Natural killer cell (primary cell): ENCODE measurements around the gene C1orf226. TPM values are rescaled to one million over a fixed set of nuclear protein-coding genes. Genes with fewer than 3 reads are reported as not detected.
A peak's percentile ranks its signal among the peaks of the same experiment; 100 is the strongest.

ENCODE experiments used
- ATAC-seq, 3 donors: fragments of 150-1000 bp in 2 of 3; fragments of 200-7000 bp in 1 of 3; cut with Tn5 transposase; 1 replicate in 1 of 3; 2 replicates in 2 of 3; pipeline ENCODE4 v1.10.0; 2021; ENCODE audit warnings: mild to moderate bottlenecking in 2 of 3, moderate library complexity in 2 of 3
- DNase-seq, 2 donors: peaks; one replicate each; pipeline versions ENCODE4 v3.0.0 to v3.0.0-alpha.2; 2013 to 2021; ENCODE audit warnings: mixed read lengths in 1 of 2
- H3K27ac ChIP-seq: one replicate; pipeline ENCODE4 v1.5.1; 2013; ENCODE audit warnings: mild to moderate bottlenecking, low read length
- H3K27me3 ChIP-seq: one replicate; pipeline ENCODE4 v1.6.1; 2013; ENCODE audit warnings: low read length; ENCODE audit not compliant: control insufficient read depth, insufficient read depth
- H3K36me3 ChIP-seq: one replicate; pipeline ENCODE4 v1.6.1; 2013; ENCODE audit warnings: low read length; ENCODE audit not compliant: control insufficient read depth, insufficient read depth
- H3K4me1 ChIP-seq: one replicate; pipeline ENCODE4 v1.6.1; 2013; ENCODE audit warnings: low read length; ENCODE audit not compliant: control insufficient read depth, insufficient read depth
- H3K4me3 ChIP-seq: one replicate; pipeline ENCODE4 v1.5.1; 2013; ENCODE audit warnings: low read length
- H3K9me3 ChIP-seq: one replicate; pipeline ENCODE4 v1.6.1; 2013; ENCODE audit warnings: low read length; ENCODE audit not compliant: control insufficient read depth, insufficient read depth
- H3K27ac Mint-ChIP-seq, 2 donors: one replicate each; pipeline ENCODE4 v1.8.0; 2022; ENCODE audit warnings: mild to moderate bottlenecking in 2 of 2, mixed read lengths in 2 of 2, moderate library complexity in 1 of 2
- H3K27me3 Mint-ChIP-seq, 2 donors: one replicate each; pipeline ENCODE4 v1.8.0; 2022; ENCODE audit warnings: low read depth in 2 of 2, mixed read lengths in 2 of 2
- H3K36me3 Mint-ChIP-seq: one replicate; pipeline ENCODE4 v1.8.0; 2022; ENCODE audit warnings: mixed read lengths
- H3K4me1 Mint-ChIP-seq, 2 donors: one replicate each; pipeline ENCODE4 v1.8.0; 2022; ENCODE audit warnings: mixed read lengths in 2 of 2
- H3K4me3 Mint-ChIP-seq: one replicate; pipeline ENCODE4 v1.8.0; 2022; ENCODE audit warnings: mild to moderate bottlenecking, moderate library complexity, mixed read lengths
- H3K9me3 Mint-ChIP-seq, 2 donors: one replicate each; pipeline ENCODE4 v1.8.0; 2022; ENCODE audit warnings: mixed read lengths in 2 of 2
- CTCF ChIP-seq: fragments of 200-600 bp; IDR thresholded peaks from one replicate; pipeline ENCODE4 v1.8.0; 2022; ENCODE audit warnings: antibody characterized with exemption
- WGBS: methylation state at CpG from one replicate; pipeline ENCODE4 v1.1.7; 2013; ENCODE audit warnings: missing lambda C conversion rate; ENCODE audit not compliant: insufficient coverage; 5-methylcytosine and 5-hydroxymethylcytosine counted together
- intact Hi-C: fragments of 100-400 bp; cut with micrococcal nuclease; formaldehyde crosslinking; loops from one replicate; pipeline ENCODE4 v1.14.2; 2022
- total RNA-seq, 4 donors: library from RNA; stranded (reverse); fragments of 120-200 nt in 1 of 4; gene quantifications; one replicate each; pipeline versions ENCODE4 v1.2.3 to v1.2.4, GENCODE V29; 2013 to 2022

Gene C1orf226
- total RNA-seq, 3 donors from 2014 or later (not counting 1 experiment from before 2014, with no cell fraction given): 0.09 to 0.34 (median 0.13) TPM

- TF ChIP-seq CTCF: no peak
- H3K9me3 Mint-ChIP-seq: no peaks in the 10 kb centered on the region
- Histone ChIP-seq H3K4me3 (no peak overlapping the region), H3K27ac (no peak overlapping the region), H3K36me3 (no peaks in the 10 kb centered on the region), H3K4me1 (no peaks in the 10 kb centered on the region), H3K27me3 (no peaks in the 10 kb centered on the region), H3K9me3 (no peaks in the 10 kb centered on the region)
- H3K4me3 Mint-ChIP-seq: no peak overlapping the region
- no peak for ATAC-seq
- no peaks in the 10 kb centered on the region for H3K36me3 Mint-ChIP-seq
- DNase-seq: no peak
- H3K27ac Mint-ChIP-seq: no peak overlapping the region
- intact Hi-C loops: no loop called here
- WGBS: 49% methylated on average over 4 of the region's 4 CpGs
- H3K27me3 Mint-ChIP-seq: no peaks in the 10 kb centered on the region
- H3K4me1 Mint-ChIP-seq: no peaks in the 10 kb centered on the region
These were observed 15.4 kb upstream of the C1orf226 start for GRCh38 chr1:162366149-162366548.

GRCh38 chr1:162366671-162367070 is 14.9 kb upstream of the C1orf226 start:
- ATAC-seq (peak in 1 of 3 donors; percentile 60), DNase-seq (no peak)
- Histone ChIP-seq H3K4me3 (no peak overlapping the region), H3K9me3 (no peaks in the 10 kb centered on the region), H3K27ac (no peak overlapping the region), H3K4me1 (no peaks in the 10 kb centered on the region), H3K36me3 (no peaks in the 10 kb centered on the region), H3K27me3 (no peaks in the 10 kb centered on the region)
- no peaks in the 10 kb centered on the region for H3K4me1 Mint-ChIP-seq
- intact Hi-C loops: no loop called here
- H3K9me3 Mint-ChIP-seq: no peaks in the 10 kb centered on the region
- 94% methylated on average over 9 of the region's 9 CpGs for WGBS
- no peaks in the 10 kb centered on the region for H3K27me3 Mint-ChIP-seq
- no peaks in the 10 kb centered on the region for H3K36me3 Mint-ChIP-seq
- H3K4me3 Mint-ChIP-seq: peak overlapping the region; percentile 55
- TF ChIP-seq CTCF: no peak
- H3K27ac Mint-ChIP-seq: no peak overlapping the region

GRCh38 chr1:162367073-162367472 is 14.5 kb upstream of the C1orf226 start:
- intact Hi-C loops: no loop called here
- peak overlapping the region; percentile 55 for H3K4me3 Mint-ChIP-seq
- no peaks in the 10 kb centered on the region for H3K9me3 Mint-ChIP-seq
- WGBS: 96% methylated on average over 36 of the region's 36 CpGs
- H3K27ac ChIP-seq: no peak overlapping the region
- no peak overlapping the region for H3K27ac Mint-ChIP-seq
- DNase-seq (no peak), ATAC-seq (peak in 2 of 3 donors; percentile 26 to 66)
- H3K4me1 ChIP-seq: no peaks in the 10 kb centered on the region
- H3K4me1 Mint-ChIP-seq: peaks cover under 1 to 2% of the 10 kb centered on the region in 2 donors
- TF ChIP-seq CTCF: no peak
- H3K27me3 Mint-ChIP-seq: no peaks in the 10 kb centered on the region
- H3K36me3 ChIP-seq: no peaks in the 10 kb centered on the region
- H3K9me3 ChIP-seq: no peaks in the 10 kb centered on the region
- no peaks in the 10 kb centered on the region for H3K36me3 Mint-ChIP-seq
- no peak overlapping the region for H3K4me3 ChIP-seq
- no peaks in the 10 kb centered on the region for H3K27me3 ChIP-seq

- no peak for ATAC-seq
- H3K9me3 ChIP-seq: no peaks in the 10 kb centered on the region
- no peak for TF ChIP-seq CTCF
- Mint-ChIP-seq H3K36me3 (no peaks in the 10 kb centered on the region), H3K4me1 (peaks cover 7 to 9% of the 10 kb centered on the region in 2 donors), H3K4me3 (no peak overlapping the region), H3K27me3 (no peaks in the 10 kb centered on the region), H3K27ac (no peak overlapping the region), H3K9me3 (no peaks in the 10 kb centered on the region)
- H3K4me3 ChIP-seq: no peak overlapping the region
- DNase-seq: no peak
- intact Hi-C loops: no loop called here
- no peaks in the 10 kb centered on the region for H3K36me3 ChIP-seq
- H3K27me3 ChIP-seq: no peaks in the 10 kb centered on the region
- peaks cover 5% of the 10 kb centered on the region for H3K4me1 ChIP-seq
- WGBS: 91% methylated on average over 7 of the region's 10 CpGs
- no peak overlapping the region for H3K27ac ChIP-seq
These were observed 13.8 kb upstream of the C1orf226 start for GRCh38 chr1:162367772-162368171.
